ENCODE results near the gene SDR39U1.
"Not testable (repeated sequence)": the region's sequence is repeated elsewhere in the genome, so short reads cannot be mapped to it uniquely, and the experiment has no call there.

The SDR39U1 gene

DNA sequence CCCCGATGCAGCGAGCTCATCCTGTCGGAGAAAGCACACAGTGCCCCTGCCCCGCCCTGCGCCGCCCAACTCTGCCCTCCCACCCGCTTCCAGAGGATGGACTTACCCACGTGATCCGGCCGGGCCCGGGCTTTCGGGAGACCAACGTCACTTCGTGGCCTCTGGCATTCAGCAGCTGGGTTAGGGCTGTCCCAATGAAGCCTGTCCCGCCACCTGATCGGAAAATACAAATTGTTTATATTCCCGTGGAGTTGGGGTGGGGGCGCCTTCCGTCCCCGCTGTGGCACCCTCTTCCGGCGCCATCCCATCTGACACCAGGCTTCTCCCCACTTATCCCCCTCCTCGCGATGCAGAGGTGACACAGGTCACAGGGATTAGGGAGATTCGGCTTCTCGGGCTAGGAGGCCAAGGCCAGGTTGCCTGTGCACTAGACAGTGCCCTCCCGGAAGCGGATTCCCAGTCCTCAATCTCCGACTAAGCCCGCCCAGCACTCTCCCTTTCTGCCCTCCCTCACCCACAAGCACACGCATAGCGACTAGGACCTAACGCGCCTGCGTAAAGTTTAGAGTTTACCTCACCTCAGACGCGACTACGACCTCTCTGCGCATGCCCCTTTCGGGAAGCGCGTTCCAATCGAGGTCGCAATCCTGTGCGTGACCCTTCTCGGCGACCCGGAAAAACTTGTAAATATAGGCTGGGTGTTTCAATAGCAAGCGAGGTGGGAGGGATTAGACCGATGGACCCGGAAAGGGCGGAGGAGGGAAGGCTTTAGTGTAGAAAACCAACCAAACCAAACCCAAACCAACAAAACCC, at the start of gene SDR39U1:
TSS of gene SDR39U1 (minus strand) at position 537 of the 813 bp plus-strand sequence. CDS start at position 530, 7 bp downstream.
- FAIRE-seq, result peak; percentile 99
- peak; percentile 95 for DNase-seq (ENCODE audit: extremely low spot score, insufficient read length, low read depth)

DNA sequence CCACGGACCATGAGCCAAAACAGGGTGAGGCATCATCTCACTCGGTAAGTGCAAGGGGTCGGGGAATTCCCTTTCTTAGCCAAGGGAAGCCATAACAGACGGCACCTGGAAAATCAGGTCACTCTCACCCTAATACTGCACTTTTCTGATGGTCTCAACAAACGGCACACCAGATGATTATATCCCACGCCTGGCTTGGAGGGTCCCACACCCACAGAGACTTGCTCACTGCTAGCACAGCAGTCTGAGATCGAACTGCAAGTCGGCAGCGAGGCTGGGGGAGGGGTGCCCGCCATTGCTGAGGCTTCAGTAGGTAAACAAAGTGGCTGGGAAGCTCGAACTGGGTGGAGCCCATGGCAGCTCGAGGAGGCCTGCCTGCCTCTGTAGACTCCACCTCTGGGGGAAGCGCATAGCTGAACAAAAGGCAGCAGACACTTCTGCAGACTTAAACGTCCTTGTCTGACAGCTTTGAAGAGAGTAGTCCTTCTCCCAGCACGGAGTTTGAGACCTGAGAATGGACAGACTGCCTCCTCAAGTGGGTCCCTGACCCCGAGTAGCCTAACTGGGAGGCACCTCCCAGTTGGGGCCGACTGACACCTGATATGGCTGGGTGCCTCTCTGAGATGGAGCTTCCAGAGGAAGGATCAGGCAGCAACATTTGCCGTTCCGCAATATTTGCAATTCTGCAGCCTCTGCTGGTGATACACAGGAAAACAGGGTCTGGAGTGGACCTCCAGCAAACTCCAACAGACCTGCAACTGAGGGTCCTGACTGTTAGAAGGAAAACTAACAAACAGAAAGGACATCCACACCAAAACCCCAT, 49.2 kb upstream of the SDR39U1 start:
- DNase-seq (ENCODE audit: extremely low spot score, insufficient read length, low read depth); FAIRE-seq: not testable (repeated sequence)

DNA sequence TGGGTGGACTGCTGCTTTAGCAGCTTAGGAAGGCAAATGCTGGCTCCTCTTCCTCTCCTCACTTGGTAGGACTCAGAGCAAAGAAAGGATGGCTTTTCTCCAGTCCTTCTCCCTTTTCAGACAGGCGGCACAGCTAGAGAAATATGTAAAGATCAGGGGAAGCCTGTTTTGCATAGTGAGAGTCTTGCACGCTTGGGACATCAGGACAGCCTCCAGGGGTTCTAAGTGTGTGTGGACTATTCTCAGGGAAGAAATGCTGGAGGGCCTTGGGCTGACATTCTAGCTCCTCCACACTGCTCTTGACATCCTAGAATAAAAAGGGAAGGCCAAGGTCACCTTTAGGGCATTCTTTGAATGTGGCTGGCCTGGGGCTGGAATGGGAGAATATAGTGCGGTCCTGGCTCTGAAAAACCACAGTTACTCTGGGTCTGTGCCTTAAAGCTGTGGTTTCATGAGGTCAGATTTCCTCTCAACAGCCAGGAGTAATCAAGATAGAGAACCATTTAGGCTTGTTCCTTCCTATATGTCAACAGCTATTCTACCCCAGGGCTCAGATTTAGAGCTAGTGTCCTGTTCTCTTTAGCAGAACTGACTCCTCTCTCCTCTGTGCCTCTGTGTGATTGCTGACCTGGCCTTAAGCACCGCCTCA, 41.2 kb upstream of the SDR39U1 start:
- no peak for DNase-seq (ENCODE audit: extremely low spot score, insufficient read length, low read depth)
- FAIRE-seq, result no peak

GRCh38 chr14:24482699-24483303, 40.2 kb upstream of the SDR39U1 start:
- not testable (repeated sequence) for FAIRE-seq

GRCh38 chr14:24481622-24482324, 39.2 kb upstream of the SDR39U1 start:
- FAIRE-seq, result peak; percentile 80
- peak; percentile 64 for DNase-seq (ENCODE audit: extremely low spot score, insufficient read length, low read depth)

More at GRCh38 chr14:24482699-24483303, 40.2 kb upstream of the SDR39U1 start:
- DNase-seq (ENCODE audit: extremely low spot score, insufficient read length, low read depth), result not testable (repeated sequence)

GRCh38 chr14:24479999-24480398, 37.4 kb upstream of the SDR39U1 start:
- DNase-seq (ENCODE audit: extremely low spot score, insufficient read length, low read depth); FAIRE-seq: not testable (repeated sequence)

- FAIRE-seq, result no peak
- no peak for DNase-seq (ENCODE audit: extremely low spot score, insufficient read length, low read depth)
These were observed 32.7 kb upstream of the SDR39U1 start for GRCh38 chr14:24475261-24475660.

- FAIRE-seq, result no peak
- no peak for DNase-seq (ENCODE audit: extremely low spot score, insufficient read length, low read depth)
These were observed 30.6 kb upstream of the SDR39U1 start for GRCh38 chr14:24473211-24473610.

DNA sequence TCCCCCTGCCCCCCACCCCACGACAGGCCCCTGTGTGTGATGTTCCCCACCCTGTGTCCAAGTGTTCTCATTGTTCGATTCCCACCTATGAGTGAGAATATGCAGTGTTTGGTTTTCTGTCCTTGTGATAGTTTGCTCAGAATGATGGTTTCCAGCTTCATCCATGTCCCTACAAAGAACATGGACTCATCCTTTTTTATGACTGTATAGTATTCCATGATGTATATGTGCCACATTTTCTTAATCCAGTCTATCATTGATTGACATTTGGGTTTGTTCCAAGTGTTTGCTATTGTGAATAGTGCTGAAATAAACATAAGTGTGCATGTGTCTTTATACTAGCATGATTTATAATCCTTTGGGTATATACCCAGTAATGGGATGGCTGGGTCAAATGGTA, 27.9 kb upstream of the SDR39U1 start:
- FAIRE-seq; DNase-seq (ENCODE audit: extremely low spot score, insufficient read length, low read depth): not testable (repeated sequence)

DNA sequence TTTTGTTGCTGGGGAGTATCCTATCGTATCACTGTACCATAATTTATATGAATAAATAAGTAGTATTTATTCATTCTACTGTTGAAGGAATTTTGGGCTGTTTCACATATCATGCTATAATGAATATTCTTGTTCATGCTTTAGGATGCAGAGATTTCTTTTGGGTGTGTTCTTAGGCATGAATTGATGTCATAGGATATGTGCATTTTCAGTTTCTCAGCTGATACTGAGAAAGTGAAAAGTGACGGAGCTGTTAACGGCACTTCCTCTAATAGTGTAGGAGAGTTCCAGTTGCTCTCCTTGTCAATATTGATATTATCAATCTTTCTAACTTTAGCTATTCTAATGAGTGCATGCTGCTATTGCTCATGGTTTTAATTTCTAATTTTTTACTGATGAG, 23.2 kb upstream of the SDR39U1 start:
- DNase-seq (ENCODE audit: extremely low spot score, insufficient read length, low read depth) (no peak), FAIRE-seq (no peak)

GRCh38 chr14:24465368-24465767, 22.8 kb upstream of the SDR39U1 start:
- FAIRE-seq (no peak), DNase-seq (ENCODE audit: extremely low spot score, insufficient read length, low read depth) (no peak)

DNA sequence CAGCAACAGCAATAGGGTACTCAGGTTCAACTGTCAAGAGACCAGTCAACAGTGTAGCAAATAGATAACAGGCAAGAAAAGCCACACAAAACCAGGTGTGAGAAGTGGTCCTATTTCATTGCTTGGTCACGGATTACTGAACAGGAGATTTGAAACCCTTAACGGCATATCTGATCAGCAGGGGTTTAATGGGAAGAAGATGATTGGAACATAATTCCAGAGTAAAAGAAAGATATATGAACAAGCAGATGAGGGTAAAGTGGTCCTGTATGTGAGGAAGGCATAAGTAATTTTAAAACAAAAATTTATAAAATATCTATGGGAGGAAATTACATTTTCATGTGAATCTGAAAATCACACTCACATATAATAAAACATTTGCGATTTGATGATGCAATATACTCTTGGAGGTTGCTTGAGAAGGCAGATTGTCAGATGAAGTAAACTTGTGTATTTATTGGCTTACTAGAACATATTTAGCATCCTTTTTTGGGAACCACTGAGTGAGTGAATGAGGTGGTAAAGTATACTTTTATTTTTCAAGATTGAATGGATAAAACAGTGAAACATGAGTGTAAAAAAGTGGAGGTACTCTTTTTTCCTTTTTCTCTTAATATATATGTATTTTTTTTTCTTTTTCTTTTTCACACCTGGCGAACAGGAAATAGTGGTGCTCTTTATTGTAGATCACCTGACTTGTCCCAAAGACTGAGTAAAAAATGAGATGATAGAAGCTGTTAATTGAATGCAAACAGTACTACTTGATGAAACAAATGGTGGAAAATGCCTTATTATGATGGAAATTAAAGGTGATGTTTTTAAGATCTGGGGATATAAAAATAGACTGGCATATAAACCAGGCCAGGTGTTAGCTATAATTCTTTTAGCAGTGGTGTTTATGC, 21.6 kb upstream of the SDR39U1 start:
- FAIRE-seq, result no peak
- DNase-seq (ENCODE audit: extremely low spot score, insufficient read length, low read depth), result no peak

DNA sequence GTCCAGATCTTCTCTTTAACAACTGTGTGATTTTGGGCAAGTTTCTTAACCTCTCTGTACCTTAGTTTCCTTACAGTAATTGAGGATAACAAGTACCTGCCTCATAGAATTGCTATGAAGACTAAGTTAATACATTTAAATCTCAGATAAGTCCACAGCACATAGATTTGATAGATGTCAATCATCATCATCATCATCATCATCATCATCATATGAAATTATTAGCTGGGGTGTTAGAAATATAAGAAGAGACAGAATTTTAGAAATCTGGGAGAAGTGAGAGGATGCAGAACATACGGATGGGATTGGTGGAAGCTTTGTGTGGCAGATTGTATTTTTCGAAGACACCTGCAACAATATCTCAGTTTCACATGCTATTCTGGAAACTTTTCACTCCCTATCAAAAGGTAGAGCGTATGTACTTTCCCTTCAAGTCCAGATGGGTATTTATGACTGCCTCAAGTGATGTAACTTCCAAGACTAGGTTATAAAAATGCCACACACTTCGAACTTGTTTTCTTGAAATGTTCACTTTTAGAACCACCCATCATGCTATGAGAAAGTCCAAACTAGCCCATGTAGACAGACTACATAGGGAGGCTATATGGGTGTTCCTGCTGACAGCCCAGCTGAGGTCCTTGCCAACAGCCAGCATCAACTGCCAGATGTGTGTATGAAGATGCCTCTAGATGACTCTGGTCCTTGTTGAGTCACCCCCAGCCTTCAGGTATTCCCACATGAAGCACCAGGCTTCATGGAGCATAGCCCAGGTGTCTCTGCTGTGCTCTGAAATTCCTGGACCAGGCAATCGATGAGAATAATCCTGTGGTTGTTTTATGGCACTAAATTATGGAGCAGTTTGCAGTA, 20.7 kb upstream of the SDR39U1 start:
- DNase-seq (ENCODE audit: extremely low spot score, insufficient read length, low read depth) (no peak), FAIRE-seq (no peak)

GRCh38 chr14:24461336-24461735, 18.8 kb upstream of the SDR39U1 start:
- no peak for DNase-seq (ENCODE audit: extremely low spot score, insufficient read length, low read depth)
- no peak for FAIRE-seq

GRCh38 chr14:24459331-24459730, 16.8 kb upstream of the SDR39U1 start:
- DNase-seq (ENCODE audit: extremely low spot score, insufficient read length, low read depth) (no peak), FAIRE-seq (no peak)

DNA sequence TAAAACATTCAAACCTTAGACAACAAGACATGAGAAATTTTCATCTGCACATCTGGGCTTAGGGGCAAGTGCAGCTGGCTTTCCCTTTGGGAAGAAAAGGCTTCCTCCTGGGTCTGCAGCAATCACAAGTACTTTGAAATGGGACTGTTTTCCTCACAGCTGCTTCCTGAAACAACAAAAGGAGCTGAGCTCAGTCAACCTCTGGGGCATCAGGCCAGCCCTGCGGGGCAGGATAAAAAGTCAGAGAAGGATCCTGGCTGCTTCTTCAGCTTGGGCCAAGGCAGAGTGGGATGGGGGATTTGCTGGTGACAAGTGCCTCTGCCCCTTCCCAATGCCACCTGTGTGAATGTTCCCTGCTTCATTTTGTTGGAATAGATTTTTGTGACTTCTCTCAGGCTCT, 16.2 kb upstream of the SDR39U1 start:
- FAIRE-seq, result no peak
- DNase-seq (ENCODE audit: extremely low spot score, insufficient read length, low read depth), result no peak

DNA sequence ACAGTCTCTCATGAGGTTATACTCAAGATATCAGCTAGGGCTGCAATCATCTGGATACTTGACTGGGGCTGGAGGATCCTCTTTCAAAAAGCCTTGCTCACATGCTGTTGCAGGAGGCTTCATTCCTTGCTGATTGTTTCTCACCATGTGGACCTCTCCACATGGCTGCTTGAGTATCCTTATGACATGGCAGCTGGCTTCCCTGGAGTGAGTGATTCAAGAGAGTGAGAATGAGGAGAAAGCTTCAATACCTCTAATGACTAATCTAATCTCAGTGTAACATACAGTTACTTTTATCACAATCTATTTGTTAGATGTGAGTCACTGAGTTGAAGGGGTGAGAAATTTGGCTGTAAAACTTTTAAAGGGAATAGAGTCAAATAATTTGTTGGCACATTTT, 14.4 kb upstream of the SDR39U1 start:
- FAIRE-seq, result no peak
- no peak for DNase-seq (ENCODE audit: extremely low spot score, insufficient read length, low read depth)

DNA sequence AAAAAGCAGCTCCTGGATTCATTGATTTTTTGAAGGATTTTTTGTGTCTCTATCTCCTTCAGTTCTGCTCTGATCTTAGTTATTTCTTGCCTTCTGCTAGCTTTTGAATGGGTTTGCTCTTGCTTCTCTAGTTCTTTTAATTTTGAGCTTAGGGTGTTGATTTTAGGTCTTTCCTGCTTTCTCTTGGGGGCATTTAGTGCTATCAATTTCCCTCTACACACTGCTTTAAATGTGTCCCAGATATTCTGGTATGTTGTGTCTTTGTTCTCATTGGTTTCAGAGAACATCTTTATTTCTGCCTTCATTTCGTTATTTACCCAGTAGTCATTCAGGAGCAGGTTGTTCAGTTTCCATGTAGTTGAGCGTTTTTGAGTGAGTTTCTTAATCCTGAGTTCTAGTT, 8.3 kb upstream of the SDR39U1 start:
- DNase-seq (ENCODE audit: extremely low spot score, insufficient read length, low read depth); FAIRE-seq: not testable (repeated sequence)
